Measurements from ENCODE around the gene CABCOCO1.

GRCh38 chr10:61632057-61632670 lies 30.6 kb upstream of the CABCOCO1 start:
- TF ChIP-seq CTCF (IDR thresholded peaks at IDR 0.05) (no peak), EP300 (IDR thresholded peaks at IDR 0.05) (no peak)
